Spleen (tissue), 7 donors: ENCODE measurements around the gene CASTOR1.

Source experiments
- POLR2A ChIP-seq, 3 donors: fragments of 450-650 bp; IDR thresholded peaks; one replicate each; pipeline ENCODE4 v1.5.1; 2017; ENCODE audit warnings: antibody characterized with exemption in 3 of 3, mild to moderate bottlenecking in 1 of 3
- POLR2AphosphoS5 ChIP-seq, 3 donors: sonication (generic); formaldehyde crosslinking; IDR thresholded peaks; one replicate each; pipeline ENCODE4 v1.5.1; 2017; ENCODE audit warnings: antibody characterized with exemption in 3 of 3
- TF ChIP-seq, protein P1 (sequence below), 11 experiments: fragments of 200-600 bp in 7 of 11; fragments of 450-650 bp in 4 of 11; sonication (generic) in 4 of 11; IDR thresholded peaks in 8 of 11; conservative IDR thresholded peaks in 3 of 11; 1 replicate in 7 of 11; 2 replicates in 4 of 11; pipeline versions ENCODE4 v1.4.0 to v1.8.0; 2016 to 2021; ENCODE audit warnings: antibody characterized with exemption in 11 of 11, inconsistent platforms in 4 of 11, mild to moderate bottlenecking in 1 of 11
- donor health status: DM: no; HTN: no; CAD: no; lungs with moderate emphysema.
- donor health status: DM: no; HTN: no; CAD: no.
- donor health status: DM: no; HTN: no; CAD: no.

DNA sequence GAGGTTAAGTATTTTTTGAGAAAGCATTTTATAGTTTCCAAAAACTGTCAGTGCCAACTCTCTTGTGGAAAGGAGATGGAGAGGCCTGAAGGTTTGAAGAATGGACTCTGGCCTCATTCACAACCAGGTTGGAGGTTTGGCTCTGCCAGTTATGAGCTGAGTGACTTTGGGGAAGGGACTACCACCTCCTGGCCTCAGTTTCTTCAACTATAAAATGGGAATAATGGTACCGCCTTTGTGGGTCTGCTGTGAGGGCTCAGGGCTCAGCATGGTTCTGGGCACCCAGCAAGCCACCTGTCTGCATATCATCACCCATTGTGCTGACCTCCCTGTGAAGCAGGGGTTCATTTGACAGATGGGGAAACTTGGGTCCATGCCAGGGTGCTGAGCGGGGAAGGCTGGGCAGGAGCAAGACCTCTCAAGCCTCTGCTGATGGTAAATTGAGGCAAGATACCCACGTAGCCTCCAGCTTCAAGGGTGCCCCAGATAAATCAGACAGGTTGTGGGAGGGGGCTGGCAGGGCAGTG, 39.2 kb downstream of the CASTOR1 start:
- TF ChIP-seq, protein P1, sequence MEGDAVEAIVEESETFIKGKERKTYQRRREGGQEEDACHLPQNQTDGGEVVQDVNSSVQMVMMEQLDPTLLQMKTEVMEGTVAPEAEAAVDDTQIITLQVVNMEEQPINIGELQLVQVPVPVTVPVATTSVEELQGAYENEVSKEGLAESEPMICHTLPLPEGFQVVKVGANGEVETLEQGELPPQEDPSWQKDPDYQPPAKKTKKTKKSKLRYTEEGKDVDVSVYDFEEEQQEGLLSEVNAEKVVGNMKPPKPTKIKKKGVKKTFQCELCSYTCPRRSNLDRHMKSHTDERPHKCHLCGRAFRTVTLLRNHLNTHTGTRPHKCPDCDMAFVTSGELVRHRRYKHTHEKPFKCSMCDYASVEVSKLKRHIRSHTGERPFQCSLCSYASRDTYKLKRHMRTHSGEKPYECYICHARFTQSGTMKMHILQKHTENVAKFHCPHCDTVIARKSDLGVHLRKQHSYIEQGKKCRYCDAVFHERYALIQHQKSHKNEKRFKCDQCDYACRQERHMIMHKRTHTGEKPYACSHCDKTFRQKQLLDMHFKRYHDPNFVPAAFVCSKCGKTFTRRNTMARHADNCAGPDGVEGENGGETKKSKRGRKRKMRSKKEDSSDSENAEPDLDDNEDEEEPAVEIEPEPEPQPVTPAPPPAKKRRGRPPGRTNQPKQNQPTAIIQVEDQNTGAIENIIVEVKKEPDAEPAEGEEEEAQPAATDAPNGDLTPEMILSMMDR (IDR thresholded peaks at IDR 0.05 in 8 of 11, conservative IDR thresholded peaks at IDR 0.05 in 3 of 11): no peak
- TF ChIP-seq POLR2A (IDR thresholded peaks at IDR 0.05) (no peak), POLR2AphosphoS5 (IDR thresholded peaks at IDR 0.05) (no peak)
